Left renal cortex interstitium (tissue), 4 donors: ENCODE results near the gene LSP1. TPM values are rescaled to one million over a fixed set of nuclear protein-coding genes. Genes with fewer than 3 reads are reported as not detected.

ENCODE experiments used
- DNase-seq, 4 donors: peaks; one replicate each; pipeline ENCODE4 v3.0.0-alpha.2; 2013; ENCODE audit warnings: low read depth in 4 of 4, low spot score in 2 of 4, missing footprints in 1 of 4
- polyA plus RNA-seq, 4 donors: library from polyadenylated mRNA; unstranded; fragments of 120-200 nt; gene quantifications; one replicate each; pipeline ENCODE4 v1.2.1, GENCODE V29; 2013; ENCODE audit not compliant: insufficient read length in 4 of 4

LSP1 gene
- polyA plus RNA-seq, 4 donors, result 4.6 to 7.8 (median 6.3) TPM

DNA sequence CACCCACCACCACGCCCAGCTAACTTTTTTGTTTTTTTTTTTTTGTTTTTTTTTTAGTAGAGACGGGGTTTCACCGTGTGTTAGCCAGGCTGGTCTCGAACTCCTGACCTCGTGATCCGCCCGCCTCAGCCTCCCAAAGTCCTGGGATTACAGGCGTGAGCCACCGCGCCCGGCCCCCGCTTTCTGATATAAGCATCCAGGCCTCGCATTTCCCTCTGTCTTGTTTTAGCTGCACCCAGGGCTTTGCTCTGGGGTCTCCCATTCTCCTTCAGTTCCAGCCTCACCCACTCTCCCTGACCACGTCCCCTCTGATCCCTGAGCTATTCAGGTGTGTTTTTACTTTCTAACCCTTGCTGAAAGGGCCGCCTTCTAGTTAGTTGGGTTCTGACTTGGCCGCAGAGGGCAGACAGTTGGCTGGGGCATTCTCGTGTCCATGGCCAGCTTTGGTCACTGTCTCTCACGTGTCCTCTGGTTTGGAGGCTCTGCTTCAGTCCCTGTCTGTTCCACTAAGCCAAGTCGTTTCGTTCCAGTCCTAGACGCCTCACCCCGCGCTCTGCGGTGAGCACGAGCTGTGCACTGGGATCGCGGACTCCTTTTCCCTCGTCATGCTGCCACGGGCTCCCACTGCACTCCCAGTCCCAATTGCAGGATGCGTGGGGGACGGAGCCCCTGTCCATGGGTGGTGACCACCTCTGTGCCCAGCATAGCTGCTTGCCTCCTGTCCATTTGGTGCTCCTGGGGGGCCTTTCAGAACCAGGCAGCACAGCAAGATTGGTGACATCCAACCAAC lies 60.6 kb downstream of the LSP1 start:
- DNase-seq, result no peak

DNA sequence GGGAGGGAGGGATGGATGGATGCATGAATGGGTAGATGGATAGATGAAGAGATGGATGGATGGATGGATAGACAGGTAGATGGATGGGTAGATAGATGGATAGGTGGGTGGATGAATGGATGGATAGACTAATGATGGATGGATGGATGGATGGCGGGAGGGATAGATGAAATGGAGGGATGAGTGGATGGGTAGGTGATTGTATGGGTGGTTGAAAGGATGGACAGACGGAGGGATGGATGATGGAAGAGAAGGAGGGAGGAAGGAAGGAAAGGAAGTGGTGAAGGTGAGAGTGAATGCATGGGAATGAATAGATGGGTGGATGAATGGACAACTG lies 62.9 kb downstream of the LSP1 start:
- no peak for DNase-seq

DNA sequence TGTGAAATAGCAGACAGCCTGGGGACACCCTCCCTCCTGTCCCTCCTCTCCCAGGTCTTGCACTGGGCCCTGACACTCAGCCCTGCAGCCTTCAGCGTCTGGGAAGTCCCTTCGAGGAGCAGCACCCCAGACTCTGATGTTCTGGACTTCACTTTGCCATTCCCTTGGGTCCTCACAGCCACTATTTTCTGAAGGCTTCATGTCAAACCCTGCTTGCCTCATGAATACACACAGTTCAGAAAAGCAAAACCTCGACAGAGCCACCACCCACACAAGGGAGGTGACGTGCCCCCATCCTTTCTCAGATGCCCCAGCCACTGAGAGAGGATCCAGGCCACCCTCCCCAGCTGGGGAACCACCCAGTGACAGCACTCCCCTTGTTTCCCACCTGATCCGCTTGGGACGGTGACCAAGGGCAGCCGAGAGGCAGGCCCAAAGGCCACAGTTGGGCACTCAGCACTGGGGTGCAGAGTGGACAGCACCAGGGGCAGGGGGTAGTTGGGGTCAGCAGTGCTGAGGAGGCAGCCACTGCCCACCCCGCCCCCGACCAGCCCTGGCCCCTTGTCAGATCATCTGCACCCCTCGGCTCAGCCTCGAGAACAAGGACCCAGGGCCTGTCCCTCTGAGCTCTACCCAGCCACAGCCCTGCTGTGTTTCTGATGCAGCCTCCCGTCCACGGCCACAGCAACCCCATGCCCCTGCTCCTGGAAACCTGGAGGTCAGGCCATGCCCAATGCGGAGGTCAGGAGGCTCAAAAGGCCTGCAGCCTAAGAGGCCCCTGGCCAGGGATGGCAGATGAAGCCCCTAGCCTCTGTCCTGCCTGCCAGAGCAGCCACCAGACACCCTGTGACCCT lies 63.5 kb downstream of the LSP1 start:
- no peak for DNase-seq

DNA sequence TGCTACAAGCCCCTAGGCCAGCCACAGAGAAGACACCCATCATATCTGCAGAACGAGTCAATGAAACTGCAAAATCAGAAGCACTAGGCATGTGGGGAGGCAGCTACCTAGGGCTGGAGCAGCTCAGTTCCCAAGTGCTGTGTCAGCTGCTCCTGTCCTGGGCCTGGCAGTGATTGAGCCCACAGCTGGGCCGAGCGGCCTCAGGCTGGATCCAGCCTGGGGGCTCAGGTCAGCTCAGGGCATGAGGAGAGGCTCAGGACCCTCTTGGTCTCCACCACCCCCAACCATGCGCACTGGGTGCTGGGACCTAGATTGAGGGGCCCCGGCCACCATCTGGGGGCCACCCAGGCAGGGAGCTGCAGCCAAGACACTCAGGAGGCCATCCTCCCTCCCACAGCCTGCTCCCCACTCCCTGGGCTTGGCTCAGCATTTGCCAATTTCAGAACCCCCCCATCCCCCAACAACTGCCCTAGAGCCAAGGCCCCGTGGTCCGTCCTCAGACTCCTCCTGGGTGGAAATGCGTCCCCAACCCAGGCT lies 64.2 kb downstream of the LSP1 start:
- no peak for DNase-seq

DNA sequence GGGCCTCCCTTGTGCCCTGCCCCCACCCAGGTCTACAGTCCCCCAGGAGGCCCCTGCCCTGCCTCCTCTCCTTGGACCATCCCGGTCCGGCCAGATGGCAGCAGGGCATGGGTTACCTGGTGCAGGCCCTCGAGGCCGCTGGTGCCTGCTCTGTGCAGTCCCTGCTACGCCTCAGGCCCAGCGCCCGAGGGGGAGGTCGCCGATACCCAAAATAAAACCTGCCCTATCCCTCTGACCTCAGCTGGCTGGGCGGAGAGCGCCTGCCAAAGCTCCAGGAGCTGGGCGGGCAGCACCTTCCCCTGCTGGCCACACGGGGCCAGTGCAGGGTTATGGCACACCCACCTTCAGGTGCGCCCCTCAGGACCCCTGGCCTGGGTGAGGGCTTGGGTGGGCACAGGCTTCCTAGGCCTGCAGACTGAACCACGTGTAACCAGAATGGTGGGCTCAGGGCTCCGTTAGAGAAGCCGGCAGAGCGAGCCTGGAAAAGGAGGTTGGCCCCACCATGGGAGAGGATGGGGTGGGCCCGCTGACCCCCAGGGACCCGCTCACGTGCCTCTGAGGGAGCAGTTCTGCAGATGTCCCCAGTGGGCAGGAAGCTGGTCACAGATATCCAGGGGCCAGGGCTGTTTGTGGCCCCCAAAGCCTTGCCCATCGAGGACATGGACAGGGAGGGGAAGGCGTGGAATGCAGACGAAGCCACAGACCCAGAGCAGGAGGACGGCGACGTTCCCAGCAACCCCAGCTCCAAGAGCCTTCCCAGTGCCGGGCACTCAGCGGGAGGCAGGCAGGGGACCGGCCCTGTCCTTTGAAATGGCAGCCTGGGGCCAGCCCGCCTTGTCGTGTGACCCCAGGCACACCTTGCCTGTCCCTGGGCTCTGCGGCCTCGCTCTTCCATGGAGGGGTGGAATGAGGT lies 64.9 kb downstream of the LSP1 start:
- DNase-seq, result no peak

DNA sequence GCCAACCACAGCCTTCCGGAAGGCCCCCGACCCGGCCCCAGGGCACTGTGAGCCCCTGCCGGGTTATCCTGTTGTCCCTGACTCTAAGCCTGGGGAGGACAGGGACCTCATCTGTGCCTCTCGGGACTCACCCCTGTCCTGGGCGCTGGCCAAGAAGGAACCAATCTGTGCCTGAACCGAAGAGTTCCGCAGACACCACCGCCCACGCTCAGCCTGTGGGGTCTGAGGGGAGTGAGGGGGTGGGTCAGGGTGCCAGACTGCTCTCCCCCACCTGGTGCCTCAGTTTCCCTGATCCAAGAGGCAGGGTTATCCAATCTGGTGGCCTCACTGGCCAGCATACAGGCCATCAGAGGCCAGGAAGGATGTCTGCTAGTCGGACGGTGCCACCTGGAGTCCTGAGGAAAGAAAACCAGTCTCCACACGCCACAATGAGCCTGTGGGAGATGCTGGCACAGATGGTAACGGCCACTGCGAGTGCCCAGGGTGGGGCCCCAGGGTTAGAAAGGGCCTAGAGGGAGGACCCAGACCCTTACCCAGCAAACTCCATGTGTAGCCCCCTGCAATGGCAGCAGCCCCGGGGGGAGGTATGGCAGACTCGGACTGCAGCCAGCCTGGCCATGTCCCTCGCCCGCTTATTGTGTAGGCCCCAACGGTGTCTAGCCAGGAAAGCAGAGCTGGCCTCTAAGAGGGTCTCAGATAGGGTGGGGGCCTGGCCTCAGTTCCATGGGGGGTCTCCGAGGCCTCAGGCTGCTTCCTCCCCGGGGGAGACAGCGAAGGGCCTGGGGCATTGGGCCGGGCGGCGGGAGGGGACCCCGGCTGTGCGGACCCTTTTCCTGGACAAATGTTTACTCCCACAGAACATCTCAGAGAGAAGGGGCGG lies 65.8 kb downstream of the LSP1 start:
- DNase-seq, result no peak

DNA sequence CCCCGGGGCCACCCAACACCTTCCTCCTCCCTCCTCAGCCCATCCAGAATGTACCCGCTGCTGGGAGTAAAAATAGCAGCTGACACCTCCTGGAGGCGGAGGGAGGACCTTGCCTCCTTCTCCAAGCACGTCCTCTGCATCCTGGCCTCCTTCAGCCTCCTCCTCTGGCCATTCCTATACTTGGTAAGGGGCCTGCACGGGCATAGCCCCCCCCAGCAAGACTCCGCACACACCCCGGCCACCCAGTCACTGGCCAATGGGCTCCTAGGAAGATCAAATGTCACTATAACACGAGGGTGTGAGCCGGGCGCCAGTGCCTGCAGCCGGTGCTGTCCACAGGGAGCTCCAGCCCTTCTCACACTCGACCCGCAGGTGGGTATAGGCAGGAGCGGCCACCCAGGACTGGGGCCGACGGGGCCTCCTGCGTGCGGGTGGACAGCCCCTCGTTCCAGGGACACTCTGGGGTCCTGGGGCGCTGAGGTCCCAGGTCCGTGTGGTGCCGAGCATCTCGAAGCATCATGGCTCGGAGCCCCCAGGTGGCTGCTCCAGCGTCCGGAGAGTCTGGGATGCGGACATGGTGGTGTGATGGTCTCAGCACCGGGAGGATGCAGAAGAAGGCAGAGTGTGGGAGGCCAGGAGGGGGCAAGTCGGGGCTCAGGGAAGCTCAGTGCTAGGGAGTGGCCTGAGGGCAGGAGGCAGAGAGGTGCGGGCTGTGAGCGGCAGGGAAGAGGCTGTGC lies 66.7 kb downstream of the LSP1 start, which contains the start of gene TNNT3:
Gene TNNT3, plus strand, starts transcription at position 313 of the 737 bp plus-strand sequence. CDS start 3,172 bp downstream, outside the sequence.
- no peak for DNase-seq

DNA sequence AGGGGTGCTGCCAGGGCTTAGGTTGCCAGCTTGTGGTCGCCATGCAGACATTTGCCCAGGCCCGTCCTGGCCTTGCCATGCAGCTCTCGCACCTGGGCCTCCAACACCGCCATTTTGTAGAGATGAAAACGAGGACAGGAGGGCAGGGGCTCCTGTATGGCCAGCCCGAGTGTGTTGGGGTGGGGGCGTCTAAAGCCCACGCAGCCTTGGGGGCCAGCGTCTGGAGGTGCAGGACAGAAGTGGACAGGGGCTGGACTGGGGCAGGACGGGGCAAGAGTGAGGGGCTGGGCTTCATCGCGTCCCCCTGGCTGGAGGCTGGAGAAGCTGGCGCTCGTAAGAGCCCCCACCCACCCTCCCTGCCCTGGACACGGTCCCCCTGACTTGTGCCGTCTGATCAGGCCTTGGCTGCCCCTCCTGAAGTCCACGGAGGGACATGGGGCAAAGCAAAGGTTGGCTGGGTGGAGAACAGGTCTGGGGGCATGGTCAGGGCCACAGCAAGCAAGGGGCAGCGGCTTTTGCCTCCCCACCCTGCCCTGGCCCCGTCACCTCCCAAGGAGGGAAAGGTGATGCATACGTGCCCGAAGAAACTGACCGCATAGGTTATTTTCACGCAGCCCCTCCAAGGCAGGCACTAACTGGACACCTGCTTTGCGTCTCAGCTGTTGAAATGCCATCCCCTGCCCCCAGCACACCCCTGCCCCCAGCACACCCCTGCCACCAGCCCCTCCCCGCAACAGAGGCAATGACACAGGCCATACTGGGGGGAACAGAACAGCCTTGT lies 67.4 kb downstream of the LSP1 start:
- DNase-seq, result no peak

DNA sequence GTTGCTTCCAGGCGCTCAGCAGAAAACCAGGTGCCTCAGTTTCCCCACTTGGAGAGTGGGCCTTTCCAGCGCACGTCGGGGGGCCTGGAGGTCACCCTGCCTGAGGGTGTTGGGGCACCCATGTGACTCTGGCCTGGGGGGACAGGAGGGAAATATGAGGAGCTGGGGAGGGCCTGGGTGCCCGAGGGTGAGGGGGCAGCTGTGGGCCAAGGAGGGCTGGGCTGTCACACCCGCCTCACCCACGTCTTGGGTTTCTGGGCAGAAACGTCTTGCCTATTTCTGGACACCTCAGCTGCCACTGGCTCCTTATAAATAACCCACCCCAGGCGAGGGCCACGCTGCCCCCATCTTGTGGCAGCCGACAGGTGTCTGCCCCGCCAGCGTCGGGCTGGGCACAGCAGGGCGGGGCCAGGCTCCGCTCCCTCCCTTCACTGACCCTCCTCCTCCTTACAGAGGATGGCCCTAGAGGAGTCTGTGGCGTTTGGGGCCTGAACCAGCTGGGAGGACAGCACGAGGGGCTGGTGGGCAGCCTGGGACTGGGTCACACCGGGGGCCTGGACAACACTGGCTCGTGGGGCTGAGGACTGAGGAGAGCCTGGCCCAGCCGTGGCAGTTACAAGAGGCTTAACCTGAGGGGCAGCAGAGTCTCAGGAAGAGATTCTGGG lies 68.2 kb downstream of the LSP1 start:
- no peak for DNase-seq

DNA sequence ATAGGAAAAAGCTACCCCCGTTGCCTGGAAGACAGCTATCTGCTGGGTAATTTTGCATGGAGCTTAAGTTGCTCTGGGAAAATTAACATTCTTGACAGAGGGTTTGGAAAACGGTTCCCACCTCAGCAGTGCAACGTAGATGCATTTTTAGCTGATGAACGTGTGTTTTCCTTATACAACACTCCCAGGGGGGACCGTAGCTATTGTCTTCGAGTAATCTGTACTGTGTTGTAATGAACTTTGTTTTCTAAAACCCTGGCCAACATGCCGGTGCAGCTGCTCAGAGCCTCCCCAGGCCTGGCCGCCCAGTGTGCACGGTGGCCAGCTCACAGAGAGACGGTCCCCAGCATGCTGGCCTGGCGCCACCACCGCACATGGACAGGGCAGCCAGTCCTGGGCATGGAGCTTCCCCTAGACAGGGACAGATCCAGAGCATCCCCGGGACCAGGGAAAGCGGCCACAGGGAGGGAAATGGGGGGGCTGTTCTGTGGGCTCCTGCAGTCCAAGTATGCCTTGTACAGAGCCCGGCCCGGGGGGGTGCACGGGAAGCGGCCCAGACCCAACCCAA lies 68.8 kb downstream of the LSP1 start:
- no peak for DNase-seq

DNA sequence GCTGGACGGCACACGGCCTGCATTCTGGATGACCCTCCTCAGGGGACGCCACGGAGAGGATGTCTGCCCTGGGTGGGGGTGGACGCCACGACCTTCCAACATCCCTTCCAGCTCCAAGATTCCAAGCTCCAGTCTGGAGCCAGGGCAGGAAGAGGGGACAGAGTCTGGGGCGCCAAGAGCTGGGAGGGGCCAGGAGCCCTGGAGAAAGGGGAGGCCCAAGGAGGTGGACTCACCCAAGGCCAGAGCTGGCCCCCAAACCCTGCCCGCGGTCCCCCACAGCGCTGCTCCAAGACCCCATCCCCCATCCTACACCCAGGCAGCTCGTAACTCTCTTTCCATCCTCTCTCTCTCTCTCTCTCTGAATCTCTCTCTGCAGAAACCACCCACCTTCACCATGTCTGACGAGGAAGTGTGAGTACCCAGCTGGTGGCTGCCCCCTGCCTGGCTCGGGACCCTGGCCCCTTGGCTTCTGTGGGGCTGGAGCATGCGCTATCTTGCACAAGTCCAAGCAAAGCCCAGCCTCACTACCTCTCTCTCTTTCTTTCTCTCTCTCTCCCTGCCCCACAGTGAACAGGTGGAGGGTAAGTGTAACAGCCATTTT lies 69.7 kb downstream of the LSP1 start:
- DNase-seq, result no peak

DNA sequence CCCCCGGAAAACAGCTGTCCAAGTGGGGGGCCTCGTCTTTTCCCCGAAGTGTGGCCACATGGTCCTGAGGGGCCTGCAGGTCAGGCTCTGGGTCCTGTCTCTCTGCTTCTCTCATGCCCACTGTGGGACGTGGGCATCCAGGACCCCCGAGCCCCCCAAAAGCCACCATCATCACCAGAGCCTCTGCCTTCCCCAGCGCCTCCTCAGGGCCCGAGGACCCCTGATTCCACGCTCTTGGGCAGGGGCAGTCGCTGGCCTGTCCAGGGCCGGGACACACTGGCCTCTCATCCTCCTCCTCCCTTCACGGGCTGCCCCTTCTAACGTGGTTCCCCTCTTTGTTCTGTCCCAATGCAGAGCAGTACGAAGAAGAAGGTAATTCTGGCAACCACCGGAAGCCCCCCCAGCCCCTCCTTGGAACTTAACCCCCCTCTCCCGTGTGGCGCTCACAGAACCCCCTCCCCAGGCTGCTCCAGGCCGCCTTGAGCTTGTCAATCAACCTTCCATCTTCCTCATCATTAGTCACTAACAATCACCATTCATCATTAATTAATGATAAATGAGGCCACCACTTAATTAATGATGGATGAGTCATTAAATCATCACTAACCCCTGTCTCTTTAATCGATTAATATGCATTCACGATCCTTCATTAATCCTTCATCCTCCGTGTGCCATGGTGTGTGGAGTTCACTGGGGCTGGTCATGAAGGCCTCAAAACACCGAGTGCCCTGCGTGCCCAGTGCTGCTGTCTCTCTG lies 70.5 kb downstream of the LSP1 start:
- DNase-seq, result no peak

DNA sequence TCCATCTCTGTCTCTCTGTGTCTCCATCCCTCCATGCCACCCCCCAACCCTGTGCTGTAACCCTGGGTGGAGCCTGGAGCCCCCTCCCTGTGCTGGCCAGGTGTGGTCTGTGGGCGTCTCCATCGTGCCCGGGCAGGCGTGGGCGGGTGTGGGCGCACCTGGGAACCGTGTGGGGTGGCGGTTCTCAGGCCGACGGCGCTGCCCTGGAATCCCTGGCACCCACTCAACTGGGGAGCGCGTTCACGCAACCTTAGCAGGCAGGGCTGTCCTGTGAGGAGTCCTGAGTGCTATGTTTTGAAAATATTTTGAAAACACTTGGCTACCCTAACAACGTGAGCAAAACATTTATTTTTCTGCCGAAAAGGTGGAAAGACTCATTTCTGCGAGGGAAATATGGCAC lies 71.3 kb downstream of the LSP1 start:
- DNase-seq, result no peak

DNA sequence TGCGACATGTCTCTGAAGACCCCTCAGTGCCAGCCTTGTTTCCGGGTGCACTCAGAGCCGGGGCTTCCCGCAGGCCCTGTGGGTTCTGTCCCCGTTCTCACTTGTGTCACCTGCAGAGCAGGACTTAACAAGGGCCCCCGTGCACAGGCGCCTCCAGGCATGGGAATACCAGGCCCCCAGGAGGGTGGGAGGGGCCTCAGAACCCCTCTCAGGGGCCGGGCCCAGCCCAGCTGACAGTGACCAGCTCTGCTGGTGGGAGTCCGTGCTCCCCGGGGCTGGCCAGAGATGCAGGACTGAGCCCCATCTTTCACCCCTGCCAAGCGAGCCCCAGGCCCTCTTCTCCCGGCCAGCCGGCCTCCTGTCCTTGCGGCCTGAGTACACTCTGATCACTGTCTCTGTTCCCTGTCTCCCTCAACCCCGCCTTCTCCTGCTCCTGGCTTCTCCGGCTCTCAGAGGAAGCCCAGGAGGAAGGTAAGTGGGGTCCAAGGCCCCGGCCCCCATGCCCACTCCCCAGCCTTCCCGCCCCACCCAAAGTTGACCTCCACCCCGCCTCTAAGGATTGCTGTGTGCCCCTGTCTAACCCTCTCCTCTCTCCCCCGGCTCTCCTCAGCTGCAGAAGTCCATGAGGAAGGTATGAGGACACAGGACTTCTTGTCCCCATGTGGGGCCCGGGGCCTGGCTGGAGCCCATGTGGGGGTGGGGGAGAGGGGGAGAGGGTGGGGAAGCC lies 71.9 kb downstream of the LSP1 start:
- DNase-seq, result no peak

DNA sequence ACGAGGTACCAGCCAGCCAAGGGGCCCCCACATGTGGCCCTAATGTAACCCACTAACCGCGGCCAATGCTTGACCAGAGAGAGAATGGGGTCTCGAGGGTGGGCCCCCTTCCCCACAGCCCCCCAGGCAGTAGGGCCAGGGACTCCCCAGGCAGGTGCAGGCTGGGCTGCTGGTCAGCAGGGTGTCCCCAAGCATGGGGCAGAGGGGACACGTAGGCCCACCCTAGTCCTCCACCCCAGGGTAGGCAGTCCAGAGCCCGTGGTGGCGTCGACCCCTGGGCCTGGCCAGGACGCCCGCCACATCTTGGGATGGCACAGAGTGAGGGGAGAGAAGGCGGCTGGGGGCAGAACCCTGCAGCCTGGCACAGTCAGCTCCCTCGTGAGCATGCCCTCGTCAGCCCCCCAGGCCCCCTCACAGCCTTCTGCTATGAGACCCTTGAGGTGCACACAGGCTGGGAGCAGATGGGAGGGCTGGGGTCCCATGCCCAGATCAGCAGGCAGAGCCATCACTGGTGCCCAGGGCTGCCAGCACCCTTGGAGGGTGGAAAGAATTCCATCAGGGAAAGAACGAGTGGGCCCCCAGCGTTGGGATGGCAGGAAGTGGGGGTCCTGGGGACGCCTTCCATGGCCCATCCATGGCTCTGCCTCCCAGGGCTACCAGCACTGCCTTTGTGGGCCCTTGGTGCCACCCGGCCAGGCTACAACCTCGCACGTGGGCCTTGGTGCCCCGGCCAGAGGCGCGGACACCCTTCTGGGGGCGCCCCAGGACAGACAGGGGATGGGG lies 72.7 kb downstream of the LSP1 start:
- DNase-seq, result no peak
